ENCODE data around the gene SRSF1. TPM values are rescaled to one million over a fixed set of nuclear protein-coding genes. Genes with fewer than 3 reads are reported as not detected.
"Not testable (repeated sequence)": the region's sequence is repeated elsewhere in the genome, so short reads cannot be mapped to it uniquely, and the experiment has no call there.

Gene SRSF1
- total and polyA plus RNA-seq, 4 donors, result 76.7 to 235 (median 156) TPM

DNA sequence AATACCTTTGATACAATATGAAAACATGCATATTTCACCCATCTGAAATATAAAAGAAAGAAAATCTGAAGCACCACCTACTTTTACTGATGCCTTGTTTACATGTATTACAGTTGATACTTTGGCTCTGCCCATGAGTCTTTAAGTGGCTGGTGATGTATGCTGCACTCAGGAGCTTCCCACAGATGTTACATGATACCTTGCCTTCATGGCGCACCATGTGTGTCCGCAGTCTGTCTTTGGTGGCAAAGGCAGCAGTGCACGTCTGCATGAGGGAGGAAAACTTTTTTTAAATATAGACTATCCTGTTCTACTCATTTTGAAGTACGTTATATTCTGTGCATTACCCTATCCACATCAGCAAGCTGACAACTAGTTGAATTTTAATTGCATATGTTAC is 26.5 kb downstream of the SRSF1 start:
- Histone ChIP-seq H3K4me1 (ENCODE audit: control insufficient read depth in 5 of 5, insufficient read depth in 5 of 5, low read length in 5 of 5) (peaks cover 7 to 35% (median 26%) of the 10 kb centered on the region in 5 donors), H3K9ac (ENCODE audit: insufficient read depth in 1 of 2, low read length in 2 of 2) (no peak overlapping the region), H3K9me3 (ENCODE audit: control insufficient read depth in 4 of 4, insufficient read depth in 3 of 4, low read length in 3 of 4) (no peaks in the 10 kb centered on the region), H3K36me3 (ENCODE audit: control insufficient read depth in 4 of 4, insufficient read depth in 4 of 4, low read length in 4 of 4) (peaks cover 16 to 57% (median 36%) of the 10 kb centered on the region in 4 donors), H3K27me3 (ENCODE audit: control insufficient read depth in 3 of 3, insufficient read depth in 3 of 3, low read length in 2 of 3) (no peaks in the 10 kb centered on the region), H3K27ac (ENCODE audit: low read depth in 1 of 2, low read length in 1 of 2) (no peak overlapping the region), H3K4me3 (no peak overlapping the region)
- DNase-seq (no peak), ATAC-seq (ENCODE audit: insufficient read depth, low FRiP score) (no peak)
- TF ChIP-seq, protein P1, sequence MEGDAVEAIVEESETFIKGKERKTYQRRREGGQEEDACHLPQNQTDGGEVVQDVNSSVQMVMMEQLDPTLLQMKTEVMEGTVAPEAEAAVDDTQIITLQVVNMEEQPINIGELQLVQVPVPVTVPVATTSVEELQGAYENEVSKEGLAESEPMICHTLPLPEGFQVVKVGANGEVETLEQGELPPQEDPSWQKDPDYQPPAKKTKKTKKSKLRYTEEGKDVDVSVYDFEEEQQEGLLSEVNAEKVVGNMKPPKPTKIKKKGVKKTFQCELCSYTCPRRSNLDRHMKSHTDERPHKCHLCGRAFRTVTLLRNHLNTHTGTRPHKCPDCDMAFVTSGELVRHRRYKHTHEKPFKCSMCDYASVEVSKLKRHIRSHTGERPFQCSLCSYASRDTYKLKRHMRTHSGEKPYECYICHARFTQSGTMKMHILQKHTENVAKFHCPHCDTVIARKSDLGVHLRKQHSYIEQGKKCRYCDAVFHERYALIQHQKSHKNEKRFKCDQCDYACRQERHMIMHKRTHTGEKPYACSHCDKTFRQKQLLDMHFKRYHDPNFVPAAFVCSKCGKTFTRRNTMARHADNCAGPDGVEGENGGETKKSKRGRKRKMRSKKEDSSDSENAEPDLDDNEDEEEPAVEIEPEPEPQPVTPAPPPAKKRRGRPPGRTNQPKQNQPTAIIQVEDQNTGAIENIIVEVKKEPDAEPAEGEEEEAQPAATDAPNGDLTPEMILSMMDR (IDR thresholded peaks at IDR 0.05; ENCODE audit: control extremely low read depth, extremely low read depth), result no peak
- 91 to 92% methylated on average over 4 of the region's 4 CpGs for WGBS, 2 donors

DNA sequence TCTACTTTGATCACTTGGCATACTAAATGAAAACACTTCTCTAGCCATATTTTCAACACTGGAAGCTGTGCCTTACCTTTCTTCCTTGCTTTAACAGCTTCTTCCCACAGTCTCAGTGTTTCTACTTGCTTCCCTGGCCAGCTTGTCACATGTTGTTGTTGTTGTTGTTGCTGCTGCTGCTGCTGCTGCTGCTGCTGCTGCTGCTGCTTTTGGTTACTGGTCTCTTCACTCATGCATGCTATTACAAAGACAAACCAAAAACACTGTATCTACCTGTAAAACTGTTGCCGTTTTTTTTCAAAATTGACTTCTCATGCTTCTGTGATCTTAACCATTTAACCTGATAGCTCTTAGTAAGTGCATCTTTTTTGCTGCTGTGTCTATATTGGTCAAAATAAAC is 28.0 kb downstream of the SRSF1 start:
- TF ChIP-seq, protein P1 (IDR thresholded peaks at IDR 0.05; ENCODE audit: control extremely low read depth, extremely low read depth), result no peak
- no peaks in the 10 kb centered on the region for H3K27me3 ChIP-seq (ENCODE audit: control insufficient read depth in 3 of 3, insufficient read depth in 3 of 3, low read length in 2 of 3)
- DNase-seq, result no peak
- 74 to 92% methylated on average over 1 of the region's 1 CpG for WGBS, 2 donors
- ATAC-seq (ENCODE audit: insufficient read depth, low FRiP score), result no peak
- no peak overlapping the region for H3K27ac ChIP-seq (ENCODE audit: low read depth in 1 of 2, low read length in 1 of 2)
- no peak overlapping the region for H3K4me3 ChIP-seq
- H3K9me3 ChIP-seq (ENCODE audit: control insufficient read depth in 4 of 4, insufficient read depth in 3 of 4, low read length in 3 of 4), result no peaks in the 10 kb centered on the region
- H3K36me3 ChIP-seq (ENCODE audit: control insufficient read depth in 4 of 4, insufficient read depth in 4 of 4, low read length in 4 of 4), result peaks cover 20 to 68% (median 43%) of the 10 kb centered on the region in 4 donors
- peaks cover 5 to 28% (median 18%) of the 10 kb centered on the region in 5 donors for H3K4me1 ChIP-seq (ENCODE audit: control insufficient read depth in 5 of 5, insufficient read depth in 5 of 5, low read length in 5 of 5)
- no peak overlapping the region for H3K9ac ChIP-seq (ENCODE audit: insufficient read depth in 1 of 2, low read length in 2 of 2)

DNA sequence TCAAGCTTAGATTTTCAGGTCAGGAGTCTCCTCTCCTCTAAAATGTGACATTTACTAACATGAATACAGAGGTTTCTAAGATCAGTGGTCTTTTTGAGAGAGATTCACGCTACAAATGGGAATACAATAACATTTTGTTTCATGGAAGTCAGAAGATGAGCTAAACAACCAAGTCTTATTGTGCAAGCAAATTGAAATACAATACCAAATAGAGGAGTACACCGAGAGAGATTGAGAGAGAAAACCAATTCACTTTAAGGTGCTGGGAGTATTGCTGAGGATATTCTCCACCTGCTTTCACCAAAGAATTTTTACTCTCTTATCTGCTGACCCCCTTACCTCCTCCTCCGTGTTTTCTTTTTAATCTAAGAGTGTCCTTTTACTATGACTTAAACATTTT is 30.5 kb downstream of the SRSF1 start:
- Histone ChIP-seq H3K27ac (ENCODE audit: low read depth in 1 of 2, low read length in 1 of 2) (no peak overlapping the region), H3K27me3 (ENCODE audit: control insufficient read depth in 3 of 3, insufficient read depth in 3 of 3, low read length in 2 of 3) (no peaks in the 10 kb centered on the region), H3K9me3 (ENCODE audit: control insufficient read depth in 4 of 4, insufficient read depth in 3 of 4, low read length in 3 of 4) (no peaks in the 10 kb centered on the region), H3K4me3 (no peak overlapping the region), H3K9ac (ENCODE audit: insufficient read depth in 1 of 2, low read length in 2 of 2) (no peak overlapping the region), H3K36me3 (ENCODE audit: control insufficient read depth in 4 of 4, insufficient read depth in 4 of 4, low read length in 4 of 4) (peaks cover 20 to 64% (median 41%) of the 10 kb centered on the region in 4 donors), H3K4me1 (ENCODE audit: control insufficient read depth in 5 of 5, insufficient read depth in 5 of 5, low read length in 5 of 5) (peaks cover 0 to 11% (median 8%) of the 10 kb centered on the region in 5 donors)
- ATAC-seq (ENCODE audit: insufficient read depth, low FRiP score) (no peak), DNase-seq (no peak)
- 91 to 92% methylated on average over 3 of the region's 3 CpGs for WGBS, 2 donors
- TF ChIP-seq, protein P1 (IDR thresholded peaks at IDR 0.05; ENCODE audit: control extremely low read depth, extremely low read depth), result no peak

DNA sequence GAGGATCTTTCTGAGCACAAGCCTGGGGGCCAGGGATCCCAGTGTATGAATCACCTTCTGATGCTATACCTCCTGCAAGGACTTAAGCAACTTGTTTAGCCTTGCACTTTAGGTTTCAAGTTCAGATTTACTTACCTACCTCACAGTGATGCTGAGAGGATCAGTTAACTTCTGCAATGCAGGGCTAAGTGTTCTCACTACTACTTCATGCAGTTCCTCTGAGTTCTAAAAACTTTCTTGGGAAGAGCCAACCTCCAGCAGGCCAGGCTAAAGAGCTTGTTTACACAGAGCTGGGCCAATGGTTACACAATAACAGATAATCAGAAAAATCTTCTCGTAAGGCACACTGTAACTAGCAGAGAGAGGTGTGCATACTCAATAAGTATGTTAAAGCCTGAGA is 32.0 kb downstream of the SRSF1 start:
- TF ChIP-seq, protein P1 (IDR thresholded peaks at IDR 0.05; ENCODE audit: control extremely low read depth, extremely low read depth), result no peak
- DNase-seq, result peak in 1 of 3 donors; percentile 61
- peaks cover 19 to 54% (median 36%) of the 10 kb centered on the region in 4 donors for H3K36me3 ChIP-seq (ENCODE audit: control insufficient read depth in 4 of 4, insufficient read depth in 4 of 4, low read length in 4 of 4)
- H3K9me3 ChIP-seq (ENCODE audit: control insufficient read depth in 4 of 4, insufficient read depth in 3 of 4, low read length in 3 of 4), result no peaks in the 10 kb centered on the region
- H3K27me3 ChIP-seq (ENCODE audit: control insufficient read depth in 3 of 3, insufficient read depth in 3 of 3, low read length in 2 of 3), result no peaks in the 10 kb centered on the region
- ATAC-seq (ENCODE audit: insufficient read depth, low FRiP score), result peak; percentile 27
- 43 to 63% methylated on average over 1 of the region's 1 CpG for WGBS, 2 donors
- peak overlapping the region; percentile 15 to 63 for H3K27ac ChIP-seq (ENCODE audit: low read depth in 1 of 2, low read length in 1 of 2)
- peaks cover 0 to 16% (median 8%) of the 10 kb centered on the region in 5 donors for H3K4me1 ChIP-seq (ENCODE audit: control insufficient read depth in 5 of 5, insufficient read depth in 5 of 5, low read length in 5 of 5)
- no peak overlapping the region for H3K4me3 ChIP-seq
- H3K9ac ChIP-seq (ENCODE audit: insufficient read depth in 1 of 2, low read length in 2 of 2), result no peak overlapping the region

DNA sequence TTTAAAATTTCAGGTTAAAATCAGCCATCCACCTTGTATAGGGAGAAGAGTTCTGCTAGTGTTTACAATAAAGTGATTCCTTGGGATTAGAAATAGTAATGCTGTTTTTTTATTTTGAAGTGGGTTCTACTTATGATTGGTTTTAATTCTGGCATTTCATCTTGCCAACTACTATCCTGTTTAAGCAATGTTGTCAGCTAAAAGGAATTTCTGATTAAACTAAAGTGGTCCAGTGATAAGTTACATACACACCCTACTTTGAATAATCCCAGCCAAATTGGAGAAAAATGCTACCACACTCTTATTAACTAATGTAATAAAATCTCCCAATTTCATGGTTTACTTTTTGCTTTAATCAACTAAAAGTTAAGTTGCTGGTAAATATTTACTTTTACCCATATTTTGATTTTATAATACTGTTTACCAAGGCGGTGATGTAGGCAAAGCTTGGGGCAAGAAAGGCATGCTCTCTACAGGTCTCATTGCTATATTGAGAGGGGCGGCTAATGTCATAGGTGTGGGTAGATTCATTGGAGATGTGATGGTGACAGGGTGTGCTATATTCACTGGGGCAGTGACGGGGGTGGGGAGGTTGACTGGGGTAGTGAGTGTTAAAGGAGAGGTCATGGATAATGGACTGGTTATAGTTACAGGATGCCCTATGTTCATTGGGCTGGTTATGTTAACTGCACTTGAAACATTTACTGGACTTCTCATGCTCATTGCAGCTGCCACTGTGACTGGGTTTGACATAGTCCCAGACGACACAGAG is 32.8 kb downstream of the SRSF1 start:
- Histone ChIP-seq H3K27ac (ENCODE audit: low read depth in 1 of 2, low read length in 1 of 2) (peak overlapping the region; percentile 63 to 69), H3K36me3 (ENCODE audit: control insufficient read depth in 4 of 4, insufficient read depth in 4 of 4, low read length in 4 of 4) (peaks cover 19 to 52% (median 36%) of the 10 kb centered on the region in 4 donors), H3K4me1 (ENCODE audit: control insufficient read depth in 5 of 5, insufficient read depth in 5 of 5, low read length in 5 of 5) (peaks cover 0 to 16% (median 8%) of the 10 kb centered on the region in 5 donors)

More for the DNA sequence above, 32.8 kb downstream of the SRSF1 start:
- WGBS, 2 donors, result 86 to 93% methylated on average over 4 of the region's 4 CpGs
- H3K4me3 ChIP-seq; H3K27me3 ChIP-seq (ENCODE audit: control insufficient read depth in 3 of 3, insufficient read depth in 3 of 3, low read length in 2 of 3); DNase-seq; ATAC-seq (ENCODE audit: insufficient read depth, low FRiP score); H3K9me3 ChIP-seq (ENCODE audit: control insufficient read depth in 4 of 4, insufficient read depth in 3 of 4, low read length in 3 of 4); H3K9ac ChIP-seq (ENCODE audit: insufficient read depth in 1 of 2, low read length in 2 of 2): not testable (repeated sequence)
